K562 (cell line): ENCODE data around the gene SLC49A3. TPM values are rescaled to one million over a fixed set of nuclear protein-coding genes. Genes with fewer than 3 reads are reported as not detected.

Experiments used
- ATAC-seq: fragments of 200-7000 bp; cut with Tn5 transposase; 3 replicates; pipeline ENCODE4 v1.9.1; 2020; ENCODE audit warnings: moderate library complexity
- BruUV-seq: library from RNA; stranded (reverse); fragments of 400-500 nt; replicated peaks from 2 replicates; lab custom pipeline; 2021; lab: Mats Ljungman, UMichigan
- CTCF ChIA-PET: fragments of 300-600 bp; formaldehyde crosslinking; extraction: SDS; loops from one replicate; lab custom pipeline; 2021; ENCODE audit warnings: low intra/inter-chr PET ratio; lab: Yijun Ruan, JAX
- POLR2A ChIA-PET: fragments of 300-600, 350-650 bp; sonication (Branson Sonifier 250); formaldehyde crosslinking; extraction: SDS; loops from one replicate; lab custom pipeline; 2021; ENCODE audit warnings: antibody characterized with exemption, inconsistent platforms; lab: Yijun Ruan, JAX
- DNase-seq, 4 experiments: peaks; one replicate each; pipeline versions ENCODE4 v3.0.0 to v3.0.0-alpha.2; 2011 to 2018; ENCODE audit warnings: low spot score in 3 of 4, mixed read lengths in 3 of 4; ENCODE audit errors: extremely low read depth in 1 of 4
- FAIRE-seq: peaks from 2 replicates; lab custom pipeline; 2011; peaks lifted over from hg19 to GRCh38; lab: Jason Lieb, UNC
- H2AFZ ChIP-seq: 2 replicates; pipeline ENCODE4 v1.6.0; 2011; ENCODE audit warnings: low read depth, low read length, control low read depth, inconsistent platforms
- H3K27ac ChIP-seq: fragments of 200-600 bp; 3 replicates; pipeline ENCODE4 v1.8.0; 2011; ENCODE audit warnings: low read depth, mild to moderate bottlenecking, control low read depth, inconsistent platforms, low read length, moderate library complexity, mixed read lengths; ENCODE audit errors: extremely low read depth
- H3K27me3 ChIP-seq, 2 experiments: fragments of 300-600 bp in 1 of 2; 2 replicates in 1 of 2; 3 replicates in 1 of 2; pipeline versions ENCODE4 v1.6.0 to v1.8.0; 2011; ENCODE audit warnings: inconsistent platforms in 2 of 2, low read length in 2 of 2, mild to moderate bottlenecking in 1 of 2, mixed read lengths in 1 of 2, moderate library complexity in 1 of 2; ENCODE audit not compliant: control insufficient read depth in 2 of 2, insufficient read depth in 2 of 2
- H3K36me3 ChIP-seq: fragments of 300-600 bp; 3 replicates; pipeline ENCODE4 v1.8.0; 2011; ENCODE audit warnings: mild to moderate bottlenecking, low read length, inconsistent platforms; ENCODE audit not compliant: control insufficient read depth, insufficient read depth
- H3K4me1 ChIP-seq, 2 experiments: fragments of 200-600 bp in 1 of 2; replicated peaks in 1 of 2; 2 replicates in 1 of 2; 3 replicates in 1 of 2; pipeline versions ENCODE4 v1.5.1 to v1.8.0; 2011; ENCODE audit warnings: inconsistent platforms in 2 of 2, low read length in 2 of 2, mild to moderate bottlenecking in 1 of 2, mixed read lengths in 1 of 2, moderate library complexity in 1 of 2; ENCODE audit not compliant: control insufficient read depth in 2 of 2, insufficient read depth in 2 of 2
- H3K4me2 ChIP-seq: 2 replicates; pipeline ENCODE4 v1.6.1; 2011; ENCODE audit warnings: low read length, control low read depth, inconsistent platforms, mixed read lengths; ENCODE audit not compliant: insufficient read depth
- H3K4me3 ChIP-seq: fragments of 200-600 bp; sonication (generic), shearing (Covaris generic); 2 replicates; pipeline ENCODE4 v1.5.1; 2016; ENCODE audit warnings: control low read depth, inconsistent platforms
- H3K79me2 ChIP-seq: fragments of 200-600 bp; 3 replicates; pipeline ENCODE4 v1.8.0; 2011; ENCODE audit warnings: low read length, inconsistent platforms; ENCODE audit not compliant: control insufficient read depth, insufficient read depth
- H3K9ac ChIP-seq, 2 experiments: 2 replicates each; pipeline versions ENCODE4 v1.6.0 to v1.6.1; 2011; ENCODE audit warnings: low read depth in 2 of 2, low read length in 2 of 2, control low read depth in 1 of 2, inconsistent platforms in 1 of 2, mild to moderate bottlenecking in 1 of 2, mixed read lengths in 1 of 2; ENCODE audit not compliant: insufficient read depth in 1 of 2
- H3K9me1 ChIP-seq: one replicate; pipeline ENCODE4 v1.6.0; 2011; ENCODE audit warnings: inconsistent platforms, mild to moderate bottlenecking, low read length, moderate library complexity; ENCODE audit not compliant: control insufficient read depth, insufficient read depth
- H3K9me3 ChIP-seq: replicated peaks from 2 replicates; pipeline ENCODE4 v1.5.1; 2011; ENCODE audit warnings: low read depth, low read length, inconsistent platforms; ENCODE audit not compliant: control insufficient read depth, insufficient read depth
- H4K20me1 ChIP-seq: replicated peaks from 2 replicates; pipeline ENCODE4 v1.6.1; 2011; ENCODE audit warnings: low read length, inconsistent platforms, mixed read lengths; ENCODE audit not compliant: control insufficient read depth, insufficient read depth
- FOS ChIP-seq: IDR thresholded peaks from 3 replicates; pipeline ENCODE4 v1.6.1; 2011; ENCODE audit not compliant: insufficient read length; ENCODE audit errors: extremely low read depth
- PHB2 ChIP-seq: fragments of 450-650 bp; IDR thresholded peaks from 2 replicates; pipeline ENCODE4 v1.6.1; 2017; ENCODE audit warnings: low read depth
- POLR2G ChIP-seq: fragments of 200-400 bp; formaldehyde crosslinking; IDR thresholded peaks from 2 replicates; pipeline ENCODE4 v1.6.1; 2017; ENCODE audit warnings: low read depth, mild to moderate bottlenecking, antibody characterized with exemption, low read length, moderate library complexity
- RBFOX2 ChIP-seq: fragments of 200-400 bp; formaldehyde crosslinking; IDR thresholded peaks from 2 replicates; pipeline ENCODE4 v1.6.1; 2017; ENCODE audit warnings: low read depth, mild to moderate bottlenecking, low read length, moderate library complexity
- WGBS: fragments of 100-300 bp; shearing (Covaris generic); methylation state at CpG from one replicate; pipeline ENCODE4 v1.1.6; 2016; ENCODE audit warnings: low coverage, mixed read lengths; ENCODE audit not compliant: insufficient coverage; ENCODE audit errors: missing lambda C conversion rate; 5-methylcytosine and 5-hydroxymethylcytosine counted together
- in situ Hi-C: fragments of 300-500 bp; cut with MboI; formaldehyde crosslinking; loops from 4 replicates; pipeline ENCODE4 v1.15.0; 2018; ENCODE audit warnings: inconsistent platforms, mixed read lengths
- intact Hi-C: fragments of 100-400 bp; cut with micrococcal nuclease; formaldehyde crosslinking; loops from 2 replicates; pipeline ENCODE4 v1.14.2; 2022
- polyA plus RNA-seq, 8 experiments: library from polyadenylated mRNA; depleted of rRNA in 4 of 8; stranded (reverse) in 5 of 8; unstranded in 3 of 8; fragments of >200 nt; fragmentation: Nextera tagmentation in 2 of 8; fragmentation: Illumina TruSeq in 1 of 8; extraction: Ambion mirVana in 2 of 8; extraction: Trizol in 1 of 8; gene quantifications; 2 replicates each; pipeline versions ENCODE4 v1.2.1 to v1.2.3, GENCODE V29; 2011 to 2014; ENCODE audit warnings: inconsistent platforms in 1 of 8, missing spikeins in 1 of 8
- total RNA-seq, 7 experiments: library from RNA; depleted of rRNA in 6 of 7; stranded (reverse); fragments of >200 nt in 6 of 7; fragmentation: Illumina TruSeq in 2 of 7; extraction: Trizol in 2 of 7; gene quantifications; 2 replicates each; pipeline versions ENCODE4 v1.2.1 to v1.2.3, GENCODE V29; 2011 to 2021; ENCODE audit warnings: low replicate concordance in 1 of 7
- TF ChIP-seq, protein P1 (sequence below): sonication (generic); formaldehyde crosslinking; IDR thresholded peaks from 2 replicates; pipeline ENCODE4 v1.8.0; 2022; ENCODE audit warnings: mild to moderate bottlenecking, missing genetic modification reagents
- TF ChIP-seq, protein P2 (sequence below), 2 experiments: fragments of 200-800 bp in 1 of 2; sonication (Bioruptor generic) in 1 of 2; sonication (generic) in 1 of 2; formaldehyde crosslinking in 1 of 2; IDR thresholded peaks in 1 of 2; conservative IDR thresholded peaks in 1 of 2; 2 replicates each; pipeline versions ENCODE4 v1.5.0 to v1.6.1; 2016 to 2020; ENCODE audit warnings: missing compliant biosample characterization in 1 of 2, missing genetic modification characterization in 1 of 2, missing genetic modification reagents in 1 of 2

The SLC49A3 gene
- total and polyA plus RNA-seq, 9 of the 15 experiments (the other 6 are each of a cell fraction or from before 2014, with no cell fraction given): 0.24 to 0.41 TPM; not detected in 7

DNA sequence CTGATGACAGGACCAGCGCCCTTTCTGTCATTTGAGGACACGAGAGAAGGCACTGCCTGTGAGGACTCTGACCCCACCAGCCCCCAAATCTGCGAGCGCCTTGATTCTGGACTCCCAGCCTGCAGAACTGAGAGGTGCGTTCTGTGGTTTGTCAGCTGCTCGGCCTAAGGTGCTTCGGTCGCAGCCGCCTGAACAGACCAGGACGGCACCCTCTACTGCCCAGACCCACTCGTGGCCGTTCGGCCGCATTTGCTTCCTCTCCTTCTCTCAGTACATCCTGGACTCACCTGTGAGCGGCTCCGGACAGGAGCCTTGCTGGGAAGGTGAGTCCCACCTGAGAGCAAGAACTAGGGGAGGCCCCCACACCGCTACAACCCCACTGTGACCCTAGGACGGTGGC is 25.1 kb upstream of the SLC49A3 start:
- H3K4me2 ChIP-seq: no peak overlapping the region
- CTCF ChIA-PET: no interaction called here
- H3K79me2 ChIP-seq: peaks cover 76% of the 10 kb centered on the region
- TF ChIP-seq POLR2G: 0 out of 2 replicates have a peak, but pooled peaks have one; percentile 17
- TF ChIP-seq, protein P1, sequence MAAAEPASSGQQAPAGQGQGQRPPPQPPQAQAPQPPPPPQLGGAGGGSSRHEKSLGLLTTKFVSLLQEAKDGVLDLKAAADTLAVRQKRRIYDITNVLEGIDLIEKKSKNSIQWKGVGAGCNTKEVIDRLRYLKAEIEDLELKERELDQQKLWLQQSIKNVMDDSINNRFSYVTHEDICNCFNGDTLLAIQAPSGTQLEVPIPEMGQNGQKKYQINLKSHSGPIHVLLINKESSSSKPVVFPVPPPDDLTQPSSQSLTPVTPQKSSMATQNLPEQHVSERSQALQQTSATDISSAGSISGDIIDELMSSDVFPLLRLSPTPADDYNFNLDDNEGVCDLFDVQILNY: no peak
- POLR2A ChIA-PET: interaction anchor here (0.6 kb wide), 1 partner anchor 62 kb away, joined by 3 read pairs; no protein-coding TSS in a partner anchor
- BruUV-seq: no TSS peak
- peak overlapping the region in 1 of 2 experiments; percentile 31; a peak in 1 of 4 replicates for H3K9ac ChIP-seq
- no peak for DNase-seq
- no peak overlapping the region for H3K4me3 ChIP-seq
- no peaks in the 10 kb centered on the region for H3K9me3 ChIP-seq
- no peaks in the 10 kb centered on the region for H3K27me3 ChIP-seq
- H4K20me1 ChIP-seq: no peaks in the 10 kb centered on the region
- peaks cover 23% of the 10 kb centered on the region; the same call in 2 of the 3 replicates for H3K36me3 ChIP-seq
- no peaks in the 10 kb centered on the region for H3K9me1 ChIP-seq
- 100% methylated on average over 7 of the region's 18 CpGs for WGBS
- no peak for FAIRE-seq
- no peak for ATAC-seq
- peaks cover 0 to 27% of the 10 kb centered on the region in 2 experiments; a peak in 3 of 5 replicates for H3K4me1 ChIP-seq
- H3K27ac ChIP-seq: no peak overlapping the region
- no peak overlapping the region for H2AFZ ChIP-seq
- in situ Hi-C loops (no loop called here), intact Hi-C loops (no loop called here)

DNA sequence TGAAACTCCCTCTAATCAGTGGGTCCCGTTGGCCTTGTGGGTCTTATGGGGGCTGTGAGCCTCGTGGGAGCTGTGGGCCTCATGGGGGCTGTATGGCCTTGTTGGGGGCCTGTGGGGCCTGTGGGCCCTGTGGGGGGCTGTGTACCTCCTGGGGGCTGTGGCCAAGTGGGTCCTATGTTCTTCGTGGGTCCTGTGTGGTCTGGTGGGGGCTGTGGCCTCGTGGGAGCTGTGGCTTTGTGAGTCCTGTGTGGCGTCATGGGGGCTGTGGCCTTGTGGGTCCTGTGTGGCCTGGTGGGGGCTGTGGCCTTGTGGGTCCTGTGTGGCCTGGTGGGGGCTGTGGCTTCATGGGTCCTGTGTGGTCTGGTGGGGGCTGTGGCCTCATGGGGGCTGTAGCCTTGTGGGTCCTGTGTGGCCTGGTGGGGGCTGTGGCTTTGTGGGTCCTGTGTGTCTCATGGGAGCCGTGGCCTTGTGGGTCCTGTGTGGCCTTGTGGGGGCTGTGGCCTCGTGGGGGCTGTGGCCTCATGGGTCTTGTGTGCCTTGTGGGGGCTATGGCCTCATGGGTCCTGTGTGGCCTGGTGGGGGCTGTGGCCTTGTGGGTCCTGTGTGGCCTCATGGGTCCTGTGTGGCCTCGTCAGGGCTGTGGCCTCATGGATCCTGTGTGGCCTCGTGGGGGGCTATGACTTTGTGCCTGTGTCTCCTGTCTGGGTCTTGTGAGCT is 24.1 kb upstream of the SLC49A3 start:
- FAIRE-seq (no peak), ATAC-seq (no peak), DNase-seq (no peak)
- TF ChIP-seq RBFOX2 (peak; percentile 38; the same call in 1 of the 2 replicates), FOS (no peak), PHB2 (no peak)
- TF ChIP-seq, protein P2, sequence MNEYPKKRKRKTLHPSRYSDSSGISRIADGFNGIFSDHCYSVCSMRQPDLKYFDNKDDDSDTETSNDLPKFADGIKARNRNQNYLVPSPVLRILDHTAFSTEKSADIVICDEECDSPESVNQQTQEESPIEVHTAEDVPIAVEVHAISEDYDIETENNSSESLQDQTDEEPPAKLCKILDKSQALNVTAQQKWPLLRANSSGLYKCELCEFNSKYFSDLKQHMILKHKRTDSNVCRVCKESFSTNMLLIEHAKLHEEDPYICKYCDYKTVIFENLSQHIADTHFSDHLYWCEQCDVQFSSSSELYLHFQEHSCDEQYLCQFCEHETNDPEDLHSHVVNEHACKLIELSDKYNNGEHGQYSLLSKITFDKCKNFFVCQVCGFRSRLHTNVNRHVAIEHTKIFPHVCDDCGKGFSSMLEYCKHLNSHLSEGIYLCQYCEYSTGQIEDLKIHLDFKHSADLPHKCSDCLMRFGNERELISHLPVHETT (CRISPR knock-in tag; conservative IDR thresholded peaks at IDR 0.05 in 1 of 2, IDR thresholded peaks at IDR 0.05 in 1 of 2): no peak
- Histone ChIP-seq H3K4me3 (no peak overlapping the region), H3K9me1 (no peaks in the 10 kb centered on the region), H3K27me3 (no peaks in the 10 kb centered on the region), H3K79me2 (peaks cover 78% of the 10 kb centered on the region), H4K20me1 (no peaks in the 10 kb centered on the region), H3K4me1 (peaks cover 0 to 27% of the 10 kb centered on the region in 2 experiments; a peak in 4 of 5 replicates), H3K9me3 (no peaks in the 10 kb centered on the region), H3K4me2 (no peak overlapping the region), H3K36me3 (peaks cover 31% of the 10 kb centered on the region; the same call in 2 of the 3 replicates), H3K27ac (no peak overlapping the region), H2AFZ (no peak overlapping the region), H3K9ac (peak overlapping the region in 1 of 2 experiments; percentile 35; a peak in 1 of 4 replicates)
- intact Hi-C loops: no loop called here
- no TSS peak for BruUV-seq
- ChIA-PET CTCF (no interaction called here), POLR2A (no interaction called here)
- in situ Hi-C loops: no loop called here
- 93% methylated on average over 5 of the region's 9 CpGs for WGBS
